Panc1 (cell line): ENCODE results near the gene TMEM131. TPM values are rescaled to one million over a fixed set of nuclear protein-coding genes. Genes with fewer than 3 reads are reported as not detected.
A peak's percentile ranks its signal among the peaks of the same experiment; 100 is the strongest.

Source experiments
- ATAC-seq: fragments of 200-7000 bp; cut with Tn5 transposase; 2 replicates; pipeline ENCODE4 v1.9.1; 2020; ENCODE audit warnings: mild to moderate bottlenecking, moderate library complexity
- BruUV-seq: library from RNA; stranded (reverse); fragments of 400-500 nt; replicated peaks from 2 replicates; lab custom pipeline; 2021; lab: Mats Ljungman, UMichigan
- CTCF ChIA-PET: fragments of 300-600 bp; sonication (Branson Sonifier 250); formaldehyde crosslinking; loops from one replicate; lab custom pipeline; 2022; ENCODE audit warnings: antibody characterized with exemption; lab: Charles Lee
- POLR2A ChIA-PET: fragments of 300-600 bp; sonication (Branson Sonifier 250); formaldehyde crosslinking; loops from one replicate; lab custom pipeline; 2022; ENCODE audit warnings: antibody characterized with exemption; lab: Charles Lee
- DNase-seq: peaks from one replicate; pipeline ENCODE4 v3.0.0-alpha.2; 2010; ENCODE audit warnings: low read depth, low spot score
- H3K27ac ChIP-seq: 2 replicates; pipeline ENCODE4 v1.5.1; 2011; ENCODE audit warnings: mild to moderate bottlenecking, low read length, inconsistent platforms
- H3K27me3 ChIP-seq: fragments of 200-500 bp; sonication (Bioruptor generic); 2 replicates; pipeline ENCODE4 v1.6.0; 2014; ENCODE audit warnings: low read length, inconsistent platforms; ENCODE audit not compliant: control insufficient read depth, insufficient read depth
- H3K36me3 ChIP-seq: fragments of 200-500 bp; sonication (Bioruptor generic); 2 replicates; pipeline ENCODE4 v1.5.1; 2014; ENCODE audit warnings: inconsistent platforms, mild to moderate bottlenecking, low read length, moderate library complexity; ENCODE audit not compliant: control insufficient read depth, insufficient read depth
- H3K4me1 ChIP-seq: 2 replicates; pipeline ENCODE4 v1.5.1; 2011; ENCODE audit warnings: inconsistent platforms, mild to moderate bottlenecking, low read length, moderate library complexity; ENCODE audit not compliant: control insufficient read depth, insufficient read depth
- H3K4me3 ChIP-seq, 2 experiments: 2 replicates each; pipeline ENCODE4 v1.5.1; 2011 to 2012; ENCODE audit warnings: low read depth in 2 of 2, low read length in 2 of 2, mild to moderate bottlenecking in 2 of 2, inconsistent platforms in 1 of 2, moderate library complexity in 1 of 2
- H3K9me3 ChIP-seq: fragments of 200-500 bp; sonication (Bioruptor generic); 2 replicates; pipeline ENCODE4 v1.5.1; 2014; ENCODE audit warnings: low read depth, mild to moderate bottlenecking, inconsistent platforms, low read length, moderate library complexity; ENCODE audit not compliant: control insufficient read depth, insufficient read depth
- POLR2AphosphoS5 ChIP-seq: IDR thresholded peaks from 2 replicates; pipeline ENCODE4 v1.6.1; 2012; ENCODE audit warnings: mild to moderate bottlenecking, low read depth, low read length, moderate library complexity
- SIN3A ChIP-seq: IDR thresholded peaks from 2 replicates; pipeline ENCODE4 v1.6.1; 2012; ENCODE audit warnings: low read depth, mild to moderate bottlenecking, low read length, moderate library complexity, borderline replicate concordance; ENCODE audit not compliant: insufficient read depth
- TCF7L2 ChIP-seq: IDR thresholded peaks from 2 replicates; pipeline ENCODE4 v1.6.1; 2011; ENCODE audit warnings: mild to moderate bottlenecking, low read depth, low read length, inconsistent platforms
- in situ Hi-C: cut with HindIII; loops from 2 replicates; pipeline ENCODE4 v1.10.0; 2016; ENCODE audit warnings: low sequenced_read_pairs, low pct_unique_long_range_greater_than_20kb
- intact Hi-C: fragments of 100-400 bp; cut with micrococcal nuclease; formaldehyde crosslinking; loops from one replicate; pipeline ENCODE4 v1.10.0; 2022; ENCODE audit not compliant: unreplicated experiment
- total RNA-seq: library from RNA; stranded (reverse); gene quantifications from one replicate; pipeline ENCODE4 v1.2.1, GENCODE V29; 2021; ENCODE audit not compliant: unreplicated experiment
- TF ChIP-seq, protein P1 (sequence below), 2 experiments: IDR thresholded peaks; 2 replicates each; pipeline ENCODE4 v1.6.1; 2011 to 2012; ENCODE audit warnings: low read depth in 2 of 2, control low read depth in 1 of 2, low read length in 1 of 2, mild to moderate bottlenecking in 1 of 2, moderate library complexity in 1 of 2; ENCODE audit not compliant: insufficient read depth in 1 of 2
- TF ChIP-seq, protein P2 (sequence below): fragments of 450-650 bp; IDR thresholded peaks from 2 replicates; pipeline ENCODE4 v1.5.1; 2017; ENCODE audit warnings: mild to moderate bottlenecking

TMEM131 gene
- total RNA-seq, 1 experiment from 2014 or later: 43.4 TPM

DNA sequence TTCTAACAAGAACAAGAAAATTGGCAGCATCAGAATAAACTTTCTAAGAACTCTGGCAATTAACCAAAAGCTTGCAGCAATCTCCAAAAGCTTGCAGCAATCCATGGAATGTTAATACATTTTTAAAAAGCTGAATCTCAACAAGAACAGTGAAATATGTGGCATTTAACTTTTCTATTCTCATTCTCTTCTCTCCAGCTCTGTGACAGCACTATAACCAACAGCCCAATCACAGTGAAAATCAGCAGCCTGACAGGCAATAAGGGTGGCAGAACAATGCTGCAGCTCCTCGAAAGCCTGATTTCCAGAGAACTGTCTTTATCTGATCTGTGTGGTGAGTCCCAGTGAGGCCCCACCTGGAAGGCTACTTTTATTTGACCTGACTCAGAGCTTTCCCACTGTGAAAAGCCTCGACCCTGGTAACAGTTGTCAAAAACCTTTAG is 60.0 kb downstream of the TMEM131 start:
- H3K27ac ChIP-seq: peak overlapping the region; percentile 52; the same call in 1 of the 2 replicates
- H3K4me1 ChIP-seq: peaks cover 26% of the 10 kb centered on the region
- BruUV-seq: no TSS peak
- intact Hi-C loops (no loop called here), in situ Hi-C loops (no loop called here)
- H3K9me3 ChIP-seq: no peaks in the 10 kb centered on the region
- ATAC-seq (peak; percentile 97), DNase-seq (no peak)
- no peaks in the 10 kb centered on the region for H3K27me3 ChIP-seq
- TF ChIP-seq, protein P1, sequence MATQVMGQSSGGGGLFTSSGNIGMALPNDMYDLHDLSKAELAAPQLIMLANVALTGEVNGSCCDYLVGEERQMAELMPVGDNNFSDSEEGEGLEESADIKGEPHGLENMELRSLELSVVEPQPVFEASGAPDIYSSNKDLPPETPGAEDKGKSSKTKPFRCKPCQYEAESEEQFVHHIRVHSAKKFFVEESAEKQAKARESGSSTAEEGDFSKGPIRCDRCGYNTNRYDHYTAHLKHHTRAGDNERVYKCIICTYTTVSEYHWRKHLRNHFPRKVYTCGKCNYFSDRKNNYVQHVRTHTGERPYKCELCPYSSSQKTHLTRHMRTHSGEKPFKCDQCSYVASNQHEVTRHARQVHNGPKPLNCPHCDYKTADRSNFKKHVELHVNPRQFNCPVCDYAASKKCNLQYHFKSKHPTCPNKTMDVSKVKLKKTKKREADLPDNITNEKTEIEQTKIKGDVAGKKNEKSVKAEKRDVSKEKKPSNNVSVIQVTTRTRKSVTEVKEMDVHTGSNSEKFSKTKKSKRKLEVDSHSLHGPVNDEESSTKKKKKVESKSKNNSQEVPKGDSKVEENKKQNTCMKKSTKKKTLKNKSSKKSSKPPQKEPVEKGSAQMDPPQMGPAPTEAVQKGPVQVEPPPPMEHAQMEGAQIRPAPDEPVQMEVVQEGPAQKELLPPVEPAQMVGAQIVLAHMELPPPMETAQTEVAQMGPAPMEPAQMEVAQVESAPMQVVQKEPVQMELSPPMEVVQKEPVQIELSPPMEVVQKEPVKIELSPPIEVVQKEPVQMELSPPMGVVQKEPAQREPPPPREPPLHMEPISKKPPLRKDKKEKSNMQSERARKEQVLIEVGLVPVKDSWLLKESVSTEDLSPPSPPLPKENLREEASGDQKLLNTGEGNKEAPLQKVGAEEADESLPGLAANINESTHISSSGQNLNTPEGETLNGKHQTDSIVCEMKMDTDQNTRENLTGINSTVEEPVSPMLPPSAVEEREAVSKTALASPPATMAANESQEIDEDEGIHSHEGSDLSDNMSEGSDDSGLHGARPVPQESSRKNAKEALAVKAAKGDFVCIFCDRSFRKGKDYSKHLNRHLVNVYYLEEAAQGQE (IDR thresholded peaks at IDR 0.05; ENCODE audit: insufficient read depth in 1 of 2, low read depth in 2 of 2, low read length in 1 of 2): peak in 1 of 2 experiments; percentile 16; a peak in 1 of 4 replicates
- TF ChIP-seq POLR2AphosphoS5: no peak
- no peak for TF ChIP-seq TCF7L2
- TF ChIP-seq, protein P2, sequence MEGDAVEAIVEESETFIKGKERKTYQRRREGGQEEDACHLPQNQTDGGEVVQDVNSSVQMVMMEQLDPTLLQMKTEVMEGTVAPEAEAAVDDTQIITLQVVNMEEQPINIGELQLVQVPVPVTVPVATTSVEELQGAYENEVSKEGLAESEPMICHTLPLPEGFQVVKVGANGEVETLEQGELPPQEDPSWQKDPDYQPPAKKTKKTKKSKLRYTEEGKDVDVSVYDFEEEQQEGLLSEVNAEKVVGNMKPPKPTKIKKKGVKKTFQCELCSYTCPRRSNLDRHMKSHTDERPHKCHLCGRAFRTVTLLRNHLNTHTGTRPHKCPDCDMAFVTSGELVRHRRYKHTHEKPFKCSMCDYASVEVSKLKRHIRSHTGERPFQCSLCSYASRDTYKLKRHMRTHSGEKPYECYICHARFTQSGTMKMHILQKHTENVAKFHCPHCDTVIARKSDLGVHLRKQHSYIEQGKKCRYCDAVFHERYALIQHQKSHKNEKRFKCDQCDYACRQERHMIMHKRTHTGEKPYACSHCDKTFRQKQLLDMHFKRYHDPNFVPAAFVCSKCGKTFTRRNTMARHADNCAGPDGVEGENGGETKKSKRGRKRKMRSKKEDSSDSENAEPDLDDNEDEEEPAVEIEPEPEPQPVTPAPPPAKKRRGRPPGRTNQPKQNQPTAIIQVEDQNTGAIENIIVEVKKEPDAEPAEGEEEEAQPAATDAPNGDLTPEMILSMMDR: no peak
- no peak for TF ChIP-seq SIN3A
- POLR2A ChIA-PET: no interaction called here
- peak overlapping the region in 1 of 2 experiments; percentile 14; a peak in 2 of 4 replicates for H3K4me3 ChIP-seq
- H3K36me3 ChIP-seq: no peaks in the 10 kb centered on the region
- CTCF ChIA-PET: no interaction called here

DNA sequence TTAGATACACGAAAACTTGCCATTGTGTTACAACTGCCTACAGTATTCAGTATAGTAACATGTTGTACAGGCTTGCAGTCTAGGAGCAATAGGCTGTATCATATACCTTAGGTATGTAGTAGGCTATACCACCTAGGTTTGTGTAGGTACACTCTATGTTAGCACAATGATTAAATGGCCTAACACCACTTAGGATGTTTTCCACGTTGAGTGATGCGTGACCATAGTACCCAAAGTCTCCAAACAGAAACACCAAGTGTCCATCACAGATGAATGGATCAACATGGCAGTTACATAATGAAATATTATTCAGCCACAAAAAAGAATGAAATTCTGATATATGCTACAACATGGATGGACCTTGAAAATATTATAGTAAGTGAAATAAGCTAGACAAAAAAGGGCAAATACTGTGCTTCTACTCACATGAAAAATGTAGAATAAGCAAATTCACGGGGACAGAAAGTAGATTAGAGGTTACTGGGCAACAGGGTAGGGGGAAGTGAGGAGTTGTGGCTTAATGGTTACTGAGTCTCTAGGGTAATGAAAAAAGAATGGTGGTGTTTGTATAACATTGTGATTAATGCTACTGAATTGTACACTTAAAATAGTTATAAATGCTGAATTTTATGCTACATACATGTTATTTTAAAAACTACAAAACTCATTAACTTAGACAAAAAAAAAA is 62.6 kb downstream of the TMEM131 start:
- no peak overlapping the region for H3K27ac ChIP-seq
- in situ Hi-C loops (no loop called here), intact Hi-C loops (no loop called here)
- H3K36me3 ChIP-seq: no peaks in the 10 kb centered on the region
- ChIA-PET CTCF (no interaction called here), POLR2A (no interaction called here)
- no peak for TF ChIP-seq TCF7L2
- TF ChIP-seq, protein P1 (IDR thresholded peaks at IDR 0.05; ENCODE audit: insufficient read depth in 1 of 2, low read depth in 2 of 2, low read length in 1 of 2): no peak
- TF ChIP-seq, protein P2: no peak
- no peak for TF ChIP-seq POLR2AphosphoS5
- no peak for TF ChIP-seq SIN3A
- DNase-seq (no peak), ATAC-seq (no peak)
- H3K9me3 ChIP-seq: no peaks in the 10 kb centered on the region
- H3K4me3 ChIP-seq: no peak overlapping the region
- H3K4me1 ChIP-seq: peaks cover 26% of the 10 kb centered on the region
- no peaks in the 10 kb centered on the region for H3K27me3 ChIP-seq
- no TSS peak for BruUV-seq
